Measurements from ENCODE around the gene FBXL14.
A peak's percentile ranks its signal among the peaks of the same experiment; 100 is the strongest.

FBXL14 gene

DNA sequence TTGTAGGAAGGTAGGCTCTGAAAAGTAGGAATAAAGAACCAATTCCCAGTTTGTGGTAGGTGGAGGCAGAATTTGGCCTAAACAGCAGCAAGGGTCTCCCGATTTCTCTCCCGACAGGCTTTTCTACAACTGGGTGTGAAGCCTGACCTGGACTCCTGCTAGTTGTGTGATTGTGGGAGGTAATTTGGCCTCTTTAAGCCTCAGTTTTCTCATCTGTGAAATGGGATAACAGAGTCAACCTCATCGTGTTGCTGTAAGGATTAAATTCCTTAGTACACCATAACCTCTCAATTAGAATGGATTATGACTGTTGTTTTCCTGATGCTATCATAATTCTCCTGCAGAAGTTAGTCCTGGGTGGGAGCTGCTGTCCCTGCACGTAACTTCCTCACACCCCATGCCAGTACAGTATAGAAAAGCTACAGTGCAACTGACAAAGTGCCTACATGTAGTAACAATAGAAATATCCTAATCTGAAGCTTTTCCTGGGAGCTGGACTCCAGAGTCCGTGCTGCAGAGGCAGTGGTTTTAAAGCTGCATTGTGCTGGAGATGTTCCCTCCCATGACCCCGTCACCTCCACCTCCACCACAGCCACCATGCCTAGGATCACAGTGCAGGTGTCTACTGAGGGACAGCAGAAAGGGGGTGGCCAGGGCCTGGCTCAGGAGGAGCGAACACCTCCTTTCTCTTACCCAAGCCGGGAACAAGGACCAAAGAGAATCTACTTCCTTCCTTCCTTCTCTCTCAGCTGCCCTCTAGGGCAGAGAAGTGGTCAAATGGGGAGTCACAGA is 76.5 kb downstream of the FBXL14 start:
- H3K4me3 ChIP-seq (replicated peaks; ENCODE audit: low read depth, low read length) = no peak overlapping the region
- no peak for DNase-seq (ENCODE audit: extremely low read depth, low read depth)
- TF ChIP-seq, protein P1, sequence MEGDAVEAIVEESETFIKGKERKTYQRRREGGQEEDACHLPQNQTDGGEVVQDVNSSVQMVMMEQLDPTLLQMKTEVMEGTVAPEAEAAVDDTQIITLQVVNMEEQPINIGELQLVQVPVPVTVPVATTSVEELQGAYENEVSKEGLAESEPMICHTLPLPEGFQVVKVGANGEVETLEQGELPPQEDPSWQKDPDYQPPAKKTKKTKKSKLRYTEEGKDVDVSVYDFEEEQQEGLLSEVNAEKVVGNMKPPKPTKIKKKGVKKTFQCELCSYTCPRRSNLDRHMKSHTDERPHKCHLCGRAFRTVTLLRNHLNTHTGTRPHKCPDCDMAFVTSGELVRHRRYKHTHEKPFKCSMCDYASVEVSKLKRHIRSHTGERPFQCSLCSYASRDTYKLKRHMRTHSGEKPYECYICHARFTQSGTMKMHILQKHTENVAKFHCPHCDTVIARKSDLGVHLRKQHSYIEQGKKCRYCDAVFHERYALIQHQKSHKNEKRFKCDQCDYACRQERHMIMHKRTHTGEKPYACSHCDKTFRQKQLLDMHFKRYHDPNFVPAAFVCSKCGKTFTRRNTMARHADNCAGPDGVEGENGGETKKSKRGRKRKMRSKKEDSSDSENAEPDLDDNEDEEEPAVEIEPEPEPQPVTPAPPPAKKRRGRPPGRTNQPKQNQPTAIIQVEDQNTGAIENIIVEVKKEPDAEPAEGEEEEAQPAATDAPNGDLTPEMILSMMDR (IDR thresholded peaks at IDR 0.05; ENCODE audit: low read depth, low read length, missing control alignments) = no peak

DNA sequence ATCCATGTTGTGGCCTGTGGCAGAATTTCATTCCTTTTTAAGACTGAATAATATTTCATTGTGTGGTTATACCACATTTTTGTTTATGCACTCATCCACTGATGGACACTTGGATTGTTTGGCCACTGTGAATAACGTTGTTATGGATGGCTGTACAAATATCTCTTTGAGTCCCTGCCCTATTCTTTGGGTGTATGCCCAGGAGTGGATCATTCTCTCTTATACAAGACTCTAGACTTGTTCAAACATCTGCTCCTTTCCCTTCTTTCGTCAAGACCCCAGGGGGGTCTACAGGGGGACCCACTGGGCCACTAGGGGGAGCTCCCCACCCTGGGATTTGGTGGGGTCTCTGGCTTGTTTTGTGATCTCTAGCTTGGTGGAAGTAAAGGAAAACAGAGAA is 77.4 kb downstream of the FBXL14 start:
- TF ChIP-seq, protein P1 (IDR thresholded peaks at IDR 0.05; ENCODE audit: low read depth, low read length, missing control alignments) = peak; percentile 54
- no peak for DNase-seq (ENCODE audit: extremely low read depth, low read depth)
- no peak overlapping the region for H3K4me3 ChIP-seq (replicated peaks; ENCODE audit: low read depth, low read length)

Measured in HFF-Myc (cell line).